ENCODE data around the gene AFAP1L1. TPM values are rescaled to one million over a fixed set of nuclear protein-coding genes. Genes with fewer than 3 reads are reported as not detected.

Gene AFAP1L1
- total RNA-seq, 1 donor from 2014 or later: not detected

- Mint-ChIP-seq H3K27ac (no peak overlapping the region), H3K27me3 (ENCODE audit: insufficient read depth) (peaks cover 2% of the 10 kb centered on the region), H3K4me3 (no peak overlapping the region), H3K36me3 (ENCODE audit: low read depth) (no peaks in the 10 kb centered on the region), H3K9me3 (no peaks in the 10 kb centered on the region), H3K4me1 (ENCODE audit: low read depth) (no peaks in the 10 kb centered on the region)
- intact Hi-C loops (cut with micrococcal nuclease): loop anchor here (2.0 kb wide), 1 partner anchor 249 kb away; no protein-coding TSS in a partner anchor
- no peak for DNase-seq (ENCODE audit: low spot score)
Measured at GRCh38 chr5:149315753-149316152, 44.1 kb downstream of the AFAP1L1 start.

- DNase-seq (ENCODE audit: low spot score): no peak
- intact Hi-C loops (cut with micrococcal nuclease): loop anchor here (1.0 to 2.0 kb wide), 4 partner anchors 40 to 247 kb away; no protein-coding TSS in a partner anchor
- Mint-ChIP-seq H3K4me3 (no peak overlapping the region), H3K9me3 (no peaks in the 10 kb centered on the region), H3K27ac (no peak overlapping the region), H3K36me3 (ENCODE audit: low read depth) (no peaks in the 10 kb centered on the region), H3K27me3 (ENCODE audit: insufficient read depth) (no peaks in the 10 kb centered on the region), H3K4me1 (ENCODE audit: low read depth) (no peaks in the 10 kb centered on the region)
Measured at GRCh38 chr5:149317281-149318048, 45.8 kb downstream of the AFAP1L1 start.

GRCh38 chr5:149319174-149319573 is 47.5 kb downstream of the AFAP1L1 start:
- no peaks in the 10 kb centered on the region for H3K27me3 Mint-ChIP-seq (ENCODE audit: insufficient read depth)
- H3K4me3 Mint-ChIP-seq: no peak overlapping the region
- no peaks in the 10 kb centered on the region for H3K4me1 Mint-ChIP-seq (ENCODE audit: low read depth)
- H3K9me3 Mint-ChIP-seq: no peaks in the 10 kb centered on the region
- no peak for DNase-seq (ENCODE audit: low spot score)
- H3K36me3 Mint-ChIP-seq (ENCODE audit: low read depth): no peaks in the 10 kb centered on the region
- intact Hi-C loops (cut with micrococcal nuclease): no loop called here
- no peak overlapping the region for H3K27ac Mint-ChIP-seq

- intact Hi-C loops (cut with micrococcal nuclease): loop anchor here (2.0 kb wide), 1 partner anchor 24 kb away; the partner anchor contains the start of gene GRPEL2
- no peak overlapping the region for H3K27ac Mint-ChIP-seq
- H3K4me1 Mint-ChIP-seq (ENCODE audit: low read depth): no peaks in the 10 kb centered on the region
- H3K36me3 Mint-ChIP-seq (ENCODE audit: low read depth): no peaks in the 10 kb centered on the region
- no peaks in the 10 kb centered on the region for H3K9me3 Mint-ChIP-seq
- H3K4me3 Mint-ChIP-seq: no peak overlapping the region
- DNase-seq (ENCODE audit: low spot score): no peak
- no peaks in the 10 kb centered on the region for H3K27me3 Mint-ChIP-seq (ENCODE audit: insufficient read depth)
Measured at GRCh38 chr5:149320791-149321330, 49.2 kb downstream of the AFAP1L1 start.

GRCh38 chr5:149322518-149322917 is 50.9 kb downstream of the AFAP1L1 start:
- no peaks in the 10 kb centered on the region for H3K36me3 Mint-ChIP-seq (ENCODE audit: low read depth)
- no peak for DNase-seq (ENCODE audit: low spot score)
- H3K4me1 Mint-ChIP-seq (ENCODE audit: low read depth): no peaks in the 10 kb centered on the region
- intact Hi-C loops (cut with micrococcal nuclease): no loop called here
- H3K27me3 Mint-ChIP-seq (ENCODE audit: insufficient read depth): no peaks in the 10 kb centered on the region
- no peaks in the 10 kb centered on the region for H3K9me3 Mint-ChIP-seq
- no peak overlapping the region for H3K27ac Mint-ChIP-seq
- H3K4me3 Mint-ChIP-seq: no peak overlapping the region

GRCh38 chr5:149323210-149323609 is 51.6 kb downstream of the AFAP1L1 start:
- Mint-ChIP-seq H3K27me3 (ENCODE audit: insufficient read depth) (no peaks in the 10 kb centered on the region), H3K9me3 (no peaks in the 10 kb centered on the region), H3K4me1 (ENCODE audit: low read depth) (no peaks in the 10 kb centered on the region), H3K36me3 (ENCODE audit: low read depth) (no peaks in the 10 kb centered on the region), H3K27ac (no peak overlapping the region), H3K4me3 (no peak overlapping the region)
- no peak for DNase-seq (ENCODE audit: low spot score)
- intact Hi-C loops (cut with micrococcal nuclease): no loop called here

- Mint-ChIP-seq H3K27ac (no peak overlapping the region), H3K9me3 (no peaks in the 10 kb centered on the region), H3K4me1 (ENCODE audit: low read depth) (no peaks in the 10 kb centered on the region), H3K27me3 (ENCODE audit: insufficient read depth) (no peaks in the 10 kb centered on the region), H3K36me3 (ENCODE audit: low read depth) (no peaks in the 10 kb centered on the region), H3K4me3 (no peak overlapping the region)
- DNase-seq (ENCODE audit: low spot score): no peak
- intact Hi-C loops (cut with micrococcal nuclease): no loop called here
Measured at GRCh38 chr5:149323621-149324205, 52.1 kb downstream of the AFAP1L1 start.

GRCh38 chr5:149324641-149325040 is 53.0 kb downstream of the AFAP1L1 start:
- H3K36me3 Mint-ChIP-seq (ENCODE audit: low read depth): no peaks in the 10 kb centered on the region
- intact Hi-C loops (cut with micrococcal nuclease): no loop called here

GRCh38 chr5:149325166-149325735 is 53.6 kb downstream of the AFAP1L1 start:
- Mint-ChIP-seq H3K27ac (no peak overlapping the region), H3K9me3 (no peaks in the 10 kb centered on the region), H3K4me3 (no peak overlapping the region), H3K27me3 (ENCODE audit: insufficient read depth) (no peaks in the 10 kb centered on the region), H3K36me3 (ENCODE audit: low read depth) (no peaks in the 10 kb centered on the region), H3K4me1 (ENCODE audit: low read depth) (no peaks in the 10 kb centered on the region)
- intact Hi-C loops (cut with micrococcal nuclease): no loop called here
- no peak for DNase-seq (ENCODE audit: low spot score)

More at GRCh38 chr5:149324641-149325040, 53.0 kb downstream of the AFAP1L1 start:
- Mint-ChIP-seq H3K4me3 (no peak overlapping the region), H3K9me3 (no peaks in the 10 kb centered on the region), H3K4me1 (ENCODE audit: low read depth) (no peaks in the 10 kb centered on the region), H3K27ac (no peak overlapping the region), H3K27me3 (ENCODE audit: insufficient read depth) (no peaks in the 10 kb centered on the region)
- DNase-seq (ENCODE audit: low spot score): no peak

GRCh38 chr5:149325894-149326293 is 54.2 kb downstream of the AFAP1L1 start:
- no peak for DNase-seq (ENCODE audit: low spot score)
- no peak overlapping the region for H3K27ac Mint-ChIP-seq
- no peak overlapping the region for H3K4me3 Mint-ChIP-seq
- H3K27me3 Mint-ChIP-seq (ENCODE audit: insufficient read depth): peaks cover 2% of the 10 kb centered on the region
- intact Hi-C loops (cut with micrococcal nuclease): no loop called here
- H3K9me3 Mint-ChIP-seq: no peaks in the 10 kb centered on the region
- H3K36me3 Mint-ChIP-seq (ENCODE audit: low read depth): no peaks in the 10 kb centered on the region
- no peaks in the 10 kb centered on the region for H3K4me1 Mint-ChIP-seq (ENCODE audit: low read depth)

GRCh38 chr5:149326611-149327010 is 55.0 kb downstream of the AFAP1L1 start:
- Mint-ChIP-seq H3K27me3 (ENCODE audit: insufficient read depth) (peaks cover 2% of the 10 kb centered on the region), H3K9me3 (no peaks in the 10 kb centered on the region), H3K36me3 (ENCODE audit: low read depth) (no peaks in the 10 kb centered on the region), H3K4me1 (ENCODE audit: low read depth) (no peaks in the 10 kb centered on the region), H3K27ac (no peak overlapping the region), H3K4me3 (no peak overlapping the region)
- intact Hi-C loops (cut with micrococcal nuclease): no loop called here
- DNase-seq (ENCODE audit: low spot score): no peak

GRCh38 chr5:149328177-149328576 is 56.5 kb downstream of the AFAP1L1 start:
- Mint-ChIP-seq H3K9me3 (no peaks in the 10 kb centered on the region), H3K27ac (no peak overlapping the region), H3K4me3 (no peak overlapping the region), H3K36me3 (ENCODE audit: low read depth) (no peaks in the 10 kb centered on the region), H3K4me1 (ENCODE audit: low read depth) (no peaks in the 10 kb centered on the region), H3K27me3 (ENCODE audit: insufficient read depth) (peaks cover 2% of the 10 kb centered on the region)
- intact Hi-C loops (cut with micrococcal nuclease): no loop called here
- DNase-seq (ENCODE audit: low spot score): no peak

Data from activated T-helper 1 cell treated with anti-CD3 and anti-CD28 coated beads, Interleukin-12 subunit alpha, Interleukin-12 subunit beta, Interleukin-2, Interleukin-4 antibody, amounts not matched to agents 30 ng/mL and 10 ng/mL and 1 ng/mL, durations not matched to agents 14 hours and 24 hours and 36 hours (primary cell).